H9 (cell line): Measurements from ENCODE around the gene TCF7L2. TPM values are rescaled to one million over a fixed set of nuclear protein-coding genes. Genes with fewer than 3 reads are reported as not detected.

ENCODE experiments used
- DNase-seq: peaks from one replicate; pipeline ENCODE4 v3.0.0-alpha.2; 2017
- H2AFZ ChIP-seq: one replicate; pipeline ENCODE4 v1.6.1; 2013; ENCODE audit warnings: mild to moderate bottlenecking, low read length, control low read depth, moderate library complexity
- H2AK5ac ChIP-seq: 2 replicates; pipeline ENCODE4 v1.6.1; 2013; ENCODE audit warnings: low read length, control low read depth, mixed read lengths; ENCODE audit not compliant: insufficient read length
- H2BK120ac ChIP-seq: one replicate; pipeline ENCODE4 v1.6.1; 2013; ENCODE audit warnings: low read depth, mild to moderate bottlenecking, low read length, control low read depth, inconsistent platforms; ENCODE audit not compliant: poor library complexity, severe bottlenecking
- H2BK12ac ChIP-seq: 2 replicates; pipeline ENCODE4 v1.6.1; 2013; ENCODE audit warnings: low read length, control low read depth, mixed read lengths, low read depth; ENCODE audit not compliant: insufficient read length
- H2BK15ac ChIP-seq: 2 replicates; pipeline ENCODE4 v1.6.1; 2013; ENCODE audit warnings: low read depth, low read length, control low read depth
- H2BK20ac ChIP-seq: one replicate; pipeline ENCODE4 v1.6.1; 2013; ENCODE audit warnings: low read depth, mild to moderate bottlenecking, low read length, control low read depth, inconsistent platforms; ENCODE audit not compliant: poor library complexity, severe bottlenecking
- H2BK5ac ChIP-seq: 2 replicates; pipeline ENCODE4 v1.6.1; 2013; ENCODE audit warnings: low read length, control low read depth, mixed read lengths; ENCODE audit not compliant: insufficient read length
- H3K14ac ChIP-seq: 2 replicates; pipeline ENCODE4 v1.6.1; 2013; ENCODE audit warnings: low read length, control low read depth; ENCODE audit not compliant: insufficient read depth
- H3K18ac ChIP-seq: 2 replicates; pipeline ENCODE4 v1.6.1; 2013; ENCODE audit warnings: low read depth, mild to moderate bottlenecking, mixed read lengths, low read length, control low read depth; ENCODE audit not compliant: insufficient read length
- H3K23ac ChIP-seq: 2 replicates; pipeline ENCODE4 v1.6.1; 2013; ENCODE audit warnings: low read length, control low read depth, mixed read lengths, low read depth; ENCODE audit not compliant: insufficient read length
- H3K23me2 ChIP-seq: 2 replicates; pipeline ENCODE4 v1.6.1; 2013; ENCODE audit warnings: low read depth, mild to moderate bottlenecking, mixed read lengths, low read length, control low read depth; ENCODE audit not compliant: insufficient read length, poor library complexity, severe bottlenecking
- H3K27ac ChIP-seq: 2 replicates; pipeline ENCODE4 v1.5.1; 2013; ENCODE audit warnings: low read length, control low read depth, mixed read lengths, low read depth; ENCODE audit not compliant: insufficient read length
- H3K27me3 ChIP-seq: 2 replicates; pipeline ENCODE4 v1.6.1; 2013; ENCODE audit warnings: low read length, control low read depth, inconsistent platforms; ENCODE audit not compliant: insufficient read depth
- H3K4ac ChIP-seq: 2 replicates; pipeline ENCODE4 v1.6.1; 2013; ENCODE audit warnings: low read depth, mild to moderate bottlenecking, control low read depth, inconsistent platforms, low read length, moderate library complexity
- H3K4me1 ChIP-seq: 2 replicates; pipeline ENCODE4 v1.6.1; 2013; ENCODE audit warnings: low read length, control low read depth, inconsistent platforms; ENCODE audit not compliant: insufficient read depth
- H3K4me2 ChIP-seq: 2 replicates; pipeline ENCODE4 v1.6.1; 2013; ENCODE audit warnings: low read length, control low read depth, mixed read lengths; ENCODE audit not compliant: insufficient read length, insufficient read depth
- H3K56ac ChIP-seq: 2 replicates; pipeline ENCODE4 v1.6.1; 2013; ENCODE audit warnings: low read depth, mild to moderate bottlenecking, mixed read lengths, low read length, control low read depth; ENCODE audit not compliant: insufficient read length
- H3K79me1 ChIP-seq: 2 replicates; pipeline ENCODE4 v1.6.1; 2013; ENCODE audit warnings: low read depth, mild to moderate bottlenecking, moderate library complexity, low read length, control low read depth, inconsistent platforms; ENCODE audit not compliant: insufficient read depth, poor library complexity, severe bottlenecking
- H3K79me2 ChIP-seq: 2 replicates; pipeline ENCODE4 v1.6.1; 2013; ENCODE audit warnings: low read length, control low read depth, inconsistent platforms; ENCODE audit not compliant: insufficient read depth
- H3K9ac ChIP-seq: 2 replicates; pipeline ENCODE4 v1.6.1; 2013; ENCODE audit warnings: low read length, control low read depth, mixed read lengths; ENCODE audit not compliant: insufficient read length; ENCODE audit errors: extremely low read depth
- H3K9me3 ChIP-seq: one replicate; pipeline ENCODE4 v1.6.1; 2013; ENCODE audit warnings: low read depth, low read length, inconsistent platforms; ENCODE audit not compliant: control insufficient read depth
- H3T11ph ChIP-seq: one replicate; pipeline ENCODE4 v1.6.1; 2013; ENCODE audit warnings: mild to moderate bottlenecking, low read length, control low read depth, inconsistent platforms
- H4K20me1 ChIP-seq: one replicate; pipeline ENCODE4 v1.6.1; 2013; ENCODE audit not compliant: control insufficient read depth, insufficient read length, insufficient read depth
- H4K5ac ChIP-seq: 2 replicates; pipeline ENCODE4 v1.6.1; 2013; ENCODE audit warnings: low read depth, mild to moderate bottlenecking, mixed read lengths, low read length, control low read depth; ENCODE audit not compliant: insufficient read length
- H4K8ac ChIP-seq: replicated peaks from 2 replicates; pipeline ENCODE4 v1.6.1; 2013; ENCODE audit warnings: low read length, control low read depth, mixed read lengths, low read depth; ENCODE audit not compliant: insufficient read length
- H4K91ac ChIP-seq: 2 replicates; pipeline ENCODE4 v1.6.1; 2013; ENCODE audit warnings: low read depth, mild to moderate bottlenecking, moderate library complexity, mixed read lengths, low read length, control low read depth; ENCODE audit not compliant: insufficient read length
- H3K27ac Mint-ChIP-seq, 3 experiments: 2 replicates in 2 of 3; 3 replicates in 1 of 3; pipeline ENCODE4 v1.8.0; 2020 to 2021; ENCODE audit warnings: mixed read lengths in 3 of 3, mild to moderate bottlenecking in 1 of 3, moderate library complexity in 1 of 3
- H3K27me3 Mint-ChIP-seq: 2 replicates; pipeline ENCODE4 v1.8.0; 2021; ENCODE audit warnings: low read depth, mild to moderate bottlenecking, moderate library complexity, mixed read lengths
- H3K36me3 Mint-ChIP-seq, 3 experiments: 2 replicates in 2 of 3; 3 replicates in 1 of 3; pipeline ENCODE4 v1.8.0; 2020 to 2021; ENCODE audit warnings: low read depth in 3 of 3, mixed read lengths in 3 of 3; ENCODE audit not compliant: insufficient read depth in 1 of 3
- H3K4me1 Mint-ChIP-seq, 2 experiments: 2 replicates each; pipeline ENCODE4 v1.8.0; 2020; ENCODE audit warnings: mixed read lengths in 2 of 2
- H3K4me3 Mint-ChIP-seq, 2 experiments: 2 replicates in 1 of 2; 3 replicates in 1 of 2; pipeline ENCODE4 v1.8.0; 2020 to 2021; ENCODE audit warnings: mild to moderate bottlenecking in 2 of 2, mixed read lengths in 2 of 2, moderate library complexity in 1 of 2
- H3K9me3 Mint-ChIP-seq, 2 experiments: 2 replicates in 1 of 2; 3 replicates in 1 of 2; pipeline ENCODE4 v1.8.0; 2020; ENCODE audit warnings: mild to moderate bottlenecking in 2 of 2, mixed read lengths in 2 of 2, moderate library complexity in 1 of 2
- WGBS: extraction: QIAGEN DNeasy Blood & Tissue Kit; methylation state at CpG from one replicate; pipeline ENCODE4 v1.1.7; 2013; ENCODE audit warnings: missing lambda C conversion rate, low lambda C conversion rate, mixed read lengths; ENCODE audit not compliant: insufficient read length; ENCODE audit errors: extremely low coverage; 5-methylcytosine and 5-hydroxymethylcytosine counted together
- total RNA-seq: library from RNA; stranded (reverse); gene quantifications from 2 replicates; pipeline ENCODE4 v1.2.1, GENCODE V29; 2021
- TF ChIP-seq, protein P1 (sequence below): fragments of 200-600 bp; sonication (generic); conservative IDR thresholded peaks from 3 replicates; pipeline ENCODE4 v1.8.0; 2021; ENCODE audit warnings: antibody characterized with exemption, mild to moderate bottlenecking

TCF7L2 gene
- total RNA-seq, 1 experiment from 2014 or later = 71.1 TPM

DNA sequence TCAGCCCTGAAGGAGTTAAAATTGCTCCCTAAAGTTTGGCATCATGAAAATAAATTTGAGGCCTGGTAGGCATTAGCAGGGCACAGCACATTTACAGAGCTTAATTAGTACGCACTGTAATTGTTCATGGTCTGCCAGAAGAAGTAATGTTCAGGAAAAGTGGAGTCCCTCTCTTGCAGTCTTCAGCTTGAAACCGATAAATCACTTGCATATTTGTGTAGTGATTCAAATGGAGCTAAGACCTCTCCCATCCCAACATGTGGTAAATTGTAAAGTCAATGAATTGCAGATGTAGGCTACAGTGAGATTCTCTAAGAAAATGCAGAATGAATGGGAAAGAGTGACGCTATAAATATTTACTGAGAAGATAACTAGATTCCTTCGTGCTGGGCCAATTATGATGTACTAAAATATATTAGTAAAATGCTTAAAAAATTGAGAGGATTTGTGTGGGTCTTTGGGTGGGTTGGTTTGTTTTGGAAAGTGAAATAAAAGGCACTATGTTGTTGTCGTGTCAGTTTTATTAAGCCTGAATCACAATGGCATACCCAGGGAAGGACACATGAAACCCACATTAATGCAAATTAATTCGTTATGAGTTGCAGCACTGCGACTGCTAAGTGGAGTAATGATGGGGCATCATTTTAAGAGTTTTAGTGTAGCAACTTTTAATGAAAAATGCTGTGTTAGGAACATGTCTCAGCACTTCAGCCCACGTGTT, 8.4 kb downstream of the TCF7L2 start:
- Histone ChIP-seq H3K27me3 (no peaks in the 10 kb centered on the region), H3K23ac (no peak overlapping the region), H2BK5ac (no peak overlapping the region), H2AFZ (no peak overlapping the region), H2AK5ac (no peak overlapping the region), H2BK120ac (no peak overlapping the region), H3K14ac (no peak overlapping the region), H3K4ac (no peak overlapping the region), H3T11ph (no peak overlapping the region), H3K4me1 (peaks cover 21% of the 10 kb centered on the region; the same call in 1 of the 2 replicates), H3K9ac (peak overlapping the region; percentile 30), H2BK15ac (no peak overlapping the region), H2BK20ac (no peak overlapping the region), H3K4me2 (peak overlapping the region; percentile 57), H3K27ac (peak overlapping the region; percentile 97), H3K79me1 (peaks cover 5% of the 10 kb centered on the region), H3K56ac (no peak overlapping the region), H4K5ac (no peak overlapping the region), H2BK12ac (no peak overlapping the region), H3K9me3 (no peaks in the 10 kb centered on the region), H4K91ac (no peak overlapping the region), H4K8ac (no peak overlapping the region), H4K20me1 (no peaks in the 10 kb centered on the region), H3K18ac (no peak overlapping the region), H3K23me2 (peaks cover 22% of the 10 kb centered on the region), H3K79me2 (peaks cover 40% of the 10 kb centered on the region; the same call in 1 of the 2 replicates)
- no peaks in the 10 kb centered on the region for H3K9me3 Mint-ChIP-seq
- H3K4me1 Mint-ChIP-seq = peaks cover 87 to 92% of the 10 kb centered on the region in 2 experiments
- TF ChIP-seq, protein P1, sequence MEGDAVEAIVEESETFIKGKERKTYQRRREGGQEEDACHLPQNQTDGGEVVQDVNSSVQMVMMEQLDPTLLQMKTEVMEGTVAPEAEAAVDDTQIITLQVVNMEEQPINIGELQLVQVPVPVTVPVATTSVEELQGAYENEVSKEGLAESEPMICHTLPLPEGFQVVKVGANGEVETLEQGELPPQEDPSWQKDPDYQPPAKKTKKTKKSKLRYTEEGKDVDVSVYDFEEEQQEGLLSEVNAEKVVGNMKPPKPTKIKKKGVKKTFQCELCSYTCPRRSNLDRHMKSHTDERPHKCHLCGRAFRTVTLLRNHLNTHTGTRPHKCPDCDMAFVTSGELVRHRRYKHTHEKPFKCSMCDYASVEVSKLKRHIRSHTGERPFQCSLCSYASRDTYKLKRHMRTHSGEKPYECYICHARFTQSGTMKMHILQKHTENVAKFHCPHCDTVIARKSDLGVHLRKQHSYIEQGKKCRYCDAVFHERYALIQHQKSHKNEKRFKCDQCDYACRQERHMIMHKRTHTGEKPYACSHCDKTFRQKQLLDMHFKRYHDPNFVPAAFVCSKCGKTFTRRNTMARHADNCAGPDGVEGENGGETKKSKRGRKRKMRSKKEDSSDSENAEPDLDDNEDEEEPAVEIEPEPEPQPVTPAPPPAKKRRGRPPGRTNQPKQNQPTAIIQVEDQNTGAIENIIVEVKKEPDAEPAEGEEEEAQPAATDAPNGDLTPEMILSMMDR = no peak
- no peak for DNase-seq
- no CpG with 5 or more reads among the region's 8 CpGs for WGBS
- H3K27ac Mint-ChIP-seq = peak overlapping the region; percentile 69 to 98 (median 98)
- H3K4me3 Mint-ChIP-seq = peak overlapping the region; percentile 89 to 98
- H3K36me3 Mint-ChIP-seq = peaks cover 9 to 45% (median 29%) of the 10 kb centered on the region in 3 experiments; a peak in 6 of 7 replicates
- no peaks in the 10 kb centered on the region for H3K27me3 Mint-ChIP-seq
